Esophagus squamous epithelium (tissue), 5 donors: Measurements from ENCODE around the gene TREML4. TPM values are rescaled to one million over a fixed set of nuclear protein-coding genes. Genes with fewer than 3 reads are reported as not detected.

Source experiments
- DNase-seq: peaks from one replicate; lab custom pipeline; 2025; lab: John Stamatoyannopoulos, UW
- H3K27ac ChIP-seq, 4 donors: fragments of 200-600 bp; sonication (generic); one replicate each; pipeline ENCODE4 v1.5.1; 2016 to 2019; ENCODE audit warnings: mild to moderate bottlenecking in 1 of 4
- H3K27me3 ChIP-seq, 4 donors: fragments of 200-600 bp; sonication (generic); 1 replicate in 3 of 4; 2 replicates in 1 of 4; pipeline versions ENCODE4 v1.5.1 to v1.6.0; 2017 to 2021; ENCODE audit warnings: antibody characterized with exemption in 1 of 4
- H3K36me3 ChIP-seq, 3 donors: fragments of 200-600 bp; sonication (generic); one replicate each; pipeline ENCODE4 v1.5.1; 2016 to 2019
- H3K4me1 ChIP-seq, 3 donors: fragments of 200-600 bp; sonication (generic); one replicate each; pipeline ENCODE4 v1.5.1; 2017 to 2019
- H3K4me3 ChIP-seq, 4 donors: fragments of 200-600 bp; sonication (generic); 1 replicate in 3 of 4; 2 replicates in 1 of 4; pipeline ENCODE4 v1.5.1; 2016 to 2019; ENCODE audit warnings: mild to moderate bottlenecking in 2 of 4, moderate library complexity in 1 of 4
- H3K9me3 ChIP-seq, 3 donors: fragments of 200-600 bp; sonication (generic); one replicate each; pipeline ENCODE4 v1.5.1; 2016 to 2019
- POLR2A ChIP-seq, 4 donors: fragments of 450-650 bp; IDR thresholded peaks; one replicate each; pipeline ENCODE4 v1.6.1; 2017; ENCODE audit warnings: antibody characterized with exemption in 4 of 4, mild to moderate bottlenecking in 4 of 4, moderate library complexity in 3 of 4
- WGBS, 2 donors: methylation state at CpG; one replicate each; pipeline ENCODE4 v1.1.5; 2018; 5-methylcytosine and 5-hydroxymethylcytosine counted together
- intact Hi-C: fragments of 100-400 bp; cut with DNase I; formaldehyde crosslinking; loops from one replicate; pipeline ENCODE4 v1.15.0; 2022
- total RNA-seq, 4 donors: library from RNA; depleted of rRNA; stranded (reverse); fragments of >200 nt; gene quantifications; one replicate each; pipeline ENCODE4 v1.1.0, GENCODE V29; 2016
- TF ChIP-seq, protein P1 (sequence below), 6 experiments: fragments of 450-650 bp in 4 of 6; fragments of 200-600 bp in 2 of 6; sonication (generic) in 2 of 6; IDR thresholded peaks; one replicate each; pipeline ENCODE4 v1.5.1; 2016 to 2019; ENCODE audit warnings: antibody characterized with exemption in 6 of 6, mild to moderate bottlenecking in 4 of 6, moderate library complexity in 4 of 6
- donor health status: DM: yes; HTN: yes; CAD: no.

Gene TREML4
- total RNA-seq, 4 donors from 2014 or later = not detected

DNA sequence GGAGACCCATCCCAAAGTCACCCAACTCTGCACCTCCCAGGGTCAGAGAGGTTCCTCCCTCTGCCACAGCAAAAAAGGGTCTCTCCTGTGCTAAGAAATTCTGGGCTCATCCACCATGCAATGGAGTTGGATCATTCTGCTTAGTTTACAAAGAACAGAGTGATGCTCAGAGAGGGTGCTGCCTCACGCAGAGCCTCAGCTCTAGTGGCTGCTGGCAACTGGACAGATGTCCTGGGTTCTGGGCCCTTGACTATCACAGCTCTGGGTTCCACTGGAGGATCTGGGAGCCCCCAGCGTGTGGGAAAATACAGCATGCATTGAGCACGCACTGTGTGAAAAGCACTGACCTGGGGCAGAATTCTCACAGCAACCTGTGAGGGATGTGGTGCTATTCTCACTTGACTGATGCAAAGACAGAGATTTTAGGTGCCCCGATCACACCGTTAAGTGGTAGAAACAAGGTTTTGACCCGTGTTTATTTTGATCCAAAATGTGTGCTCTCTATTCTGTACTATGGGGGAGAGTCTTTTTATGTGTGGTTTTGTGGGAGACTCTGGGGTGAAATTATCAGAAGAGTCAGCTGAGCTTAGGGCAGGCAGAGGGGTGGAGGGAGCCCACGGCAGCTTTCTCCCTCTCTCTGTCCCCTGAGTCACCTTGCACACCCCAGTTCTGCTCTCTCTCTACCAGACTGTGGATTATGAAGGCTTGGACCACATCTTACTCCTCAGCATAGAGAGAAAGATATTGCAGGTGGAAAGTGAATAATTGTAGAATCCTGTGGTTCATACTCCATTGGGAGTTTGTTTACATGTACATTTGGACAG lies 19.9 kb downstream of the TREML4 start:
- TF ChIP-seq, protein P1, sequence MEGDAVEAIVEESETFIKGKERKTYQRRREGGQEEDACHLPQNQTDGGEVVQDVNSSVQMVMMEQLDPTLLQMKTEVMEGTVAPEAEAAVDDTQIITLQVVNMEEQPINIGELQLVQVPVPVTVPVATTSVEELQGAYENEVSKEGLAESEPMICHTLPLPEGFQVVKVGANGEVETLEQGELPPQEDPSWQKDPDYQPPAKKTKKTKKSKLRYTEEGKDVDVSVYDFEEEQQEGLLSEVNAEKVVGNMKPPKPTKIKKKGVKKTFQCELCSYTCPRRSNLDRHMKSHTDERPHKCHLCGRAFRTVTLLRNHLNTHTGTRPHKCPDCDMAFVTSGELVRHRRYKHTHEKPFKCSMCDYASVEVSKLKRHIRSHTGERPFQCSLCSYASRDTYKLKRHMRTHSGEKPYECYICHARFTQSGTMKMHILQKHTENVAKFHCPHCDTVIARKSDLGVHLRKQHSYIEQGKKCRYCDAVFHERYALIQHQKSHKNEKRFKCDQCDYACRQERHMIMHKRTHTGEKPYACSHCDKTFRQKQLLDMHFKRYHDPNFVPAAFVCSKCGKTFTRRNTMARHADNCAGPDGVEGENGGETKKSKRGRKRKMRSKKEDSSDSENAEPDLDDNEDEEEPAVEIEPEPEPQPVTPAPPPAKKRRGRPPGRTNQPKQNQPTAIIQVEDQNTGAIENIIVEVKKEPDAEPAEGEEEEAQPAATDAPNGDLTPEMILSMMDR (IDR thresholded peaks at IDR 0.05) = no peak
- no peak for TF ChIP-seq POLR2A (IDR thresholded peaks at IDR 0.05)

DNA sequence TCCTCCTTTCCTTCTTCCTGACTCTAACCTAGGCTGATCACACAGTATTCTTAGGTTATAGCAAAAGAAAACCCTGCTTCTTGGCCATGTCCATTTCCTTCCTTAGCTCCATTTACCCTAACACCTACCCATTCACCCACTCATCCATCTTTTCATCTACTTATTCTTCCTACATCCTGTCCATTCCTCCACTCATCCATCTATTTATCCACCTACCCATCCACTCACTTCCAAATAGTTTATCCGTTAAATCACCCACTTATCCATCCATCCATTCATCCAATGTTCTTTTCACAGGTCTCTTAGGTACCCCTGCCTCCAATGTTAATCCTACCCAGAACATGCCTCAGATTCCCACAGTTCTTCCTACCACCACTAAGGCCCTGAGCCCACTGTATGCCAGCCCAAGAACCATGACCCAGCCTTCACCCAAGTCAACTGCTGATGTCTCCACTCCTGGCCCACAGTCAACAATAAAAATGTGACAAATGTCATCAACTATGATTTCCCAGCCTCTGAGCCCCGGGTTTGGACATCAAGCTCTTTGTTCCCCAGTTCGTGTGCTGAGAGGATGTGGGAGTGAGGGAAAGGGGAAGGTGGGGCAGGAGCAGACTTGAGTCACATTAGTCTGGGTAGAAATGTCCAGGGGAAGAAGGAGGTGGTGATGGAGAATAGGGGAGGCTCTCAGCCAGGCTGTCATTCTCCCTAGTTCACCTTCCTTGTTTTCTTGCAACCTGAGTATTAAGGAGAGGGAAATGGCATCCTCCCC lies 24.4 kb downstream of the TREML4 start:
- Histone ChIP-seq H3K27me3 (peaks cover 0 to 29% (median 0%) of the 10 kb centered on the region in 4 donors), H3K36me3 (no peaks in the 10 kb centered on the region), H3K4me3 (no peak overlapping the region), H3K9me3 (no peaks in the 10 kb centered on the region), H3K27ac (no peak overlapping the region), H3K4me1 (no peaks in the 10 kb centered on the region)
- 57 to 64% methylated on average over 3 of the region's 3 CpGs for WGBS, 2 donors
- intact Hi-C loops = no loop called here
- no peak for TF ChIP-seq POLR2A (IDR thresholded peaks at IDR 0.05)
- TF ChIP-seq, protein P1 (IDR thresholded peaks at IDR 0.05) = no peak
- DNase-seq = no peak

More for the DNA sequence above, 19.9 kb downstream of the TREML4 start:
- H3K4me3 ChIP-seq = no peak overlapping the region
- H3K9me3 ChIP-seq = no peaks in the 10 kb centered on the region
- WGBS, 2 donors = 65 to 85% methylated on average over 7 of the region's 7 CpGs
- no peaks in the 10 kb centered on the region for H3K36me3 ChIP-seq
- no peaks in the 10 kb centered on the region for H3K4me1 ChIP-seq
- DNase-seq = no peak
- H3K27ac ChIP-seq = no peak overlapping the region
- H3K27me3 ChIP-seq = peaks cover 0 to 31% (median 0%) of the 10 kb centered on the region in 4 donors
- intact Hi-C loops = no loop called here

DNA sequence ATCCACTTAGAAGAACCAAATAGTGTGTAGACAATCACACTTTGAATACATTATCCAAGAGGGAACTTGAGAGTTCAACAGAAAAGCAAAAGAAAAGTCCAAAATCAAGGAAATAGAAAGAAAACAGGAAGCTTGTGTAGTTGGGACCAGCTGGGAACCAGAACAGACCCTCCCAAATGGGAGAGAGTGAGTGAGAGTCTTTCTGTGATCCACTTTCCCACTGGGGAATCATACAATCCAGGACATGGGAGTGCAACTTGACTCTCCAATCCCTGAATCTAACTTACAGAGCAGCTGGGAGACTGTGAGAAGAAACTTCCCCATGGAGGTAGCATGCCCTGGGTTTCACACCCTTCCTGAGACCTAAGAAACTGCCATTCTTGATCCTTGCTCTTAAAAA lies 27.0 kb downstream of the TREML4 start:
- Histone ChIP-seq H3K27me3 (peaks cover 0 to 27% (median 0%) of the 10 kb centered on the region in 4 donors), H3K27ac (no peak overlapping the region), H3K36me3 (no peaks in the 10 kb centered on the region), H3K4me3 (no peak overlapping the region), H3K9me3 (no peaks in the 10 kb centered on the region), H3K4me1 (no peaks in the 10 kb centered on the region)
- DNase-seq = no peak
- intact Hi-C loops = no loop called here
- no peak for TF ChIP-seq POLR2A (IDR thresholded peaks at IDR 0.05)
- TF ChIP-seq, protein P1 (IDR thresholded peaks at IDR 0.05) = no peak

DNA sequence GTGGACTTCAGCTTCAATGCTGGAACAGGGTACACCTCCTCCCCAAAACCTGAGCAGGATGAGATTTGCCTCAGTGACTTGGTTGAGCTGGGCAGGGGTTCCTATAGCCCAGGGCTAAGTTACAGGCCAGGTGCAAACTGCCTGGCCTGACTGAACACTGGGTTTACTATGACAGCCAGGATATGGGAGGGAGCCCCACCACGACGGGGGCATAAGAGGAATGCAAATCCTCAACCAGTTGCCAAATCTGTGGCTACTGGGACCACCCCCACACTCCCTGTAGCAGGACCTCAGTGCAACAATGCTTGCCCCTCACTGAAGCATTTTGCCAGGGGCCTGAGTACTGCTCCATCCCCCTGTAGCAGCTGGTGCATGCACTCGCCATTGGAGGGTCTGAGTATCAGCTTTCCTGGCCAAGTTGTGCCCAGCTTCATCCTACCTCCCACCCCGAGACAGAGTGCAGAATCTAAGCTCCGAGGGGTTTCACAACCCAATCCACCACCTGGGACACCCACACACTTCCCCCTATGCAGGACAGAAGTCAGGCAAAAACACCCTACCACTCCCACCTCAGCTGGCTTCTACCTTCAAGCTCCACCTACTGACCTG lies 27.6 kb downstream of the TREML4 start:
- no peaks in the 10 kb centered on the region for H3K9me3 ChIP-seq
- H3K27me3 ChIP-seq = peaks cover 0 to 27% (median 0%) of the 10 kb centered on the region in 4 donors
- 50% methylated on average over 1 of the region's 5 CpGs; no CpG with 5 or more reads in 1 of the 2 donors for WGBS, 2 donors
- TF ChIP-seq POLR2A (IDR thresholded peaks at IDR 0.05) = no peak
- TF ChIP-seq, protein P1 (IDR thresholded peaks at IDR 0.05) = no peak
- no peak for DNase-seq
- H3K4me3 ChIP-seq = no peak overlapping the region
- intact Hi-C loops = no loop called here
- no peaks in the 10 kb centered on the region for H3K4me1 ChIP-seq
- H3K27ac ChIP-seq = no peak overlapping the region
- no peaks in the 10 kb centered on the region for H3K36me3 ChIP-seq
